DOHH2 (cell line): ENCODE results near the gene BRD2.
A peak's percentile ranks its signal among the peaks of the same experiment; 100 is the strongest.

Experiments
- H3F3A ChIP-seq: fragments of 200-600 bp; sonication (generic), shearing (Covaris generic); 2 replicates; pipeline ENCODE4 v1.6.0; 2016; ENCODE audit warnings: antibody characterized with exemption, mild to moderate bottlenecking; ENCODE audit not compliant: control insufficient read depth, insufficient read depth
- H3K27ac ChIP-seq: fragments of 200-600 bp; sonication (generic); 2 replicates; pipeline ENCODE4 v1.5.1; 2014; ENCODE audit warnings: low read depth, mild to moderate bottlenecking, low read length, moderate library complexity
- H3K27me3 ChIP-seq: fragments of 200-600 bp; sonication (generic); 2 replicates; pipeline ENCODE4 v1.6.1; 2014; ENCODE audit warnings: mild to moderate bottlenecking, low read length, mixed read lengths; ENCODE audit not compliant: control insufficient read depth
- H3K36me3 ChIP-seq: fragments of 200-600 bp; sonication (generic); 2 replicates; pipeline ENCODE4 v1.6.1; 2014; ENCODE audit warnings: mild to moderate bottlenecking, low read length, moderate library complexity, mixed read lengths; ENCODE audit not compliant: control insufficient read depth
- H3K4me1 ChIP-seq: fragments of 200-600 bp; sonication (generic); 2 replicates; pipeline ENCODE4 v1.6.1; 2014; ENCODE audit warnings: mild to moderate bottlenecking, low read length, mixed read lengths; ENCODE audit not compliant: control insufficient read depth
- H3K4me2 ChIP-seq: fragments of 200-600 bp; sonication (generic); 2 replicates; pipeline ENCODE4 v1.6.0; 2014; ENCODE audit warnings: mild to moderate bottlenecking, low read length, moderate library complexity
- H3K4me3 ChIP-seq: fragments of 200-600 bp; sonication (generic); 2 replicates; pipeline ENCODE4 v1.5.1; 2014; ENCODE audit warnings: mild to moderate bottlenecking, low read length, mixed read lengths
- H3K79me2 ChIP-seq: fragments of 200-600 bp; sonication (generic); 2 replicates; pipeline ENCODE4 v1.6.1; 2014; ENCODE audit warnings: mild to moderate bottlenecking, low read length, mixed read lengths; ENCODE audit not compliant: control insufficient read depth
- H3K9me2 ChIP-seq: fragments of 200-600 bp; sonication (generic); replicated peaks from 2 replicates; pipeline ENCODE4 v1.6.1; 2014; ENCODE audit warnings: mild to moderate bottlenecking, low read length, mixed read lengths; ENCODE audit not compliant: control insufficient read depth
- H3K9me3 ChIP-seq: fragments of 200-600 bp; sonication (generic); 2 replicates; pipeline ENCODE4 v1.6.1; 2014; ENCODE audit warnings: antibody characterized with exemption, low read length, mixed read lengths; ENCODE audit not compliant: control insufficient read depth, insufficient read depth
- H4K20me1 ChIP-seq: fragments of 200-600 bp; sonication (generic); 2 replicates; pipeline ENCODE4 v1.6.0; 2014; ENCODE audit warnings: low read depth, mild to moderate bottlenecking, antibody characterized with exemption, low read length, moderate library complexity; ENCODE audit not compliant: control insufficient read depth, insufficient read depth
- CTCF ChIP-seq: fragments of 200-600 bp; sonication (generic); IDR thresholded peaks from one replicate; pipeline ENCODE4 v1.5.1; 2014; ENCODE audit warnings: antibody characterized with exemption, mild to moderate bottlenecking, low read depth, low read length; ENCODE audit not compliant: poor library complexity, severe bottlenecking
- EZH2phosphoT487 ChIP-seq: fragments of 200-600 bp; sonication (generic); IDR thresholded peaks from 2 replicates; pipeline ENCODE4 v1.6.1; 2017; ENCODE audit warnings: borderline replicate concordance, mild to moderate bottlenecking, antibody characterized with exemption, low read length, moderate library complexity, mixed read lengths

The BRD2 gene

DNA sequence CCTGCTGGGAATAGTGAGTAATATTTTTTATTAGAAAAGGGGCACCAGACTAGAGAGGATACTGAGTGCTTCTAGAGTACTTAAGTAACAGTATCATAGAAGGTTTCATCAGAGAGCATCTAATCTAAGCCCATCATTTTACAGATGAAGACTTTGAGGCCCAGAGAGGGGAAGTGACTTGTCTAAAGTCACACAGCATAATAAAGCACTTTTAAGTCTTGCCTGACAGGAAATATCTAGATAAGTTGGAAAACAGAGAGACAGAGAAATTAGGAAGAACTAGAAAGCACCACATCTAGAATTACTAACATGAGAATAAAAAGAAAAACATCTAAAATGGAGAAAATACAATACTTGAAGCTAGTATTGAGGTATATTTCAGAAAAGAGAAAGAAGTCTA, 21.5 kb upstream of the BRD2 start:
- Histone ChIP-seq H3K36me3 (peaks cover 46% of the 10 kb centered on the region), H3K9me2 (no peaks in the 10 kb centered on the region), H3K27ac (peak overlapping the region; percentile 100), H4K20me1 (no peaks in the 10 kb centered on the region), H3K4me1 (peaks cover 93% of the 10 kb centered on the region), H3K27me3 (no peaks in the 10 kb centered on the region), H3K4me2 (peak overlapping the region; percentile 90), H3K4me3 (peak overlapping the region; percentile 90), H3K79me2 (peaks cover 54% of the 10 kb centered on the region), H3F3A (peaks cover 59% of the 10 kb centered on the region), H3K9me3 (peaks cover 8% of the 10 kb centered on the region; the same call in 1 of the 2 replicates)
- TF ChIP-seq CTCF = no peak
- no peak for TF ChIP-seq EZH2phosphoT487

DNA sequence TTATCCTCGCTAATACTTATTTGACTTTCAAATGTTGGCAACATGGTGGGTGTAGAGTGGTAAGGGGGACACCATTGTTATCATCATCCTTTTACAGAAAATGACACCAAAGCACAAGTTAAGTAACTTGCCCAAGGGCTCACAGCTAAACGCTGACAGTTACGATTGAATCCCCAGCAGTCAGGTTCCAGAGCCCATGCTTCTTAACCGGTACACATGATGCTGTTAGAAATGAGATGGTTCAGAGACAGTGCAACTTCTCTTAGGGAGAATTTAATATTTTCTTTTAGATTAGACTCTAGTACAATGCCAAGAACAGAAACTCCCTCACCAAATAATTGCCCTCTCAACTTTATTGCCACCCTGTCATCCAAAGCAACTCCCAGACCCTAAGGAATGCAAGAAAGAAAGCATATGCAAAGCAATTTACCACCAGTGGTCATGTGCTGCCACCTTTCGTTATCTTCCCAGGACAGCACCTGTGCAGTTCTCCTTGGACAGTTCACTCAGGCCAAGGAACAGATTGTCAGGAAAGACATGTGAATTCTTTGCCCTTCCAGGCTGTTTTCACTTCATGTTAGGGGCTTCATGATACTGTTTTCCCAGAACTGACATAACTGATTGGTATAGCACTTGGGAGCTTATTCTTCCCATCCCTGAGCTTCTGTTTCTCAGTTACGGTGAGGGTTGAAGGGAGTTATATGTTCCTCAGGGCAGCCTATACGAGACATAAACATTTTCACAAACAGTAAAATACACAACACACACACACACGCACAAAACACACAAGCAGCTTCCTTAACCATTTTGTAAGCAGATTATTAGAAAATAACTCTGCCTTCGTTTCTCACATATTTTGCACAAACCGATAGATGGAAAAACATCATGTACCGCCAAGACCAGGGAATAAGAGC, 20.6 kb upstream of the BRD2 start:
- Histone ChIP-seq H3K36me3 (peaks cover 43% of the 10 kb centered on the region), H3F3A (peaks cover 50% of the 10 kb centered on the region), H3K4me1 (peaks cover 91% of the 10 kb centered on the region), H3K9me3 (peaks cover 8% of the 10 kb centered on the region; the same call in 1 of the 2 replicates), H3K9me2 (no peaks in the 10 kb centered on the region), H4K20me1 (no peaks in the 10 kb centered on the region), H3K4me2 (peak overlapping the region; percentile 90), H3K27ac (peak overlapping the region; percentile 100), H3K79me2 (peaks cover 59% of the 10 kb centered on the region), H3K27me3 (no peaks in the 10 kb centered on the region), H3K4me3 (peak overlapping the region; percentile 90)
- TF ChIP-seq EZH2phosphoT487 (no peak), CTCF (peak; percentile 92)

GRCh38 chr6:32949113-32949512, 19.3 kb upstream of the BRD2 start:
- peaks cover 45% of the 10 kb centered on the region for H3F3A ChIP-seq
- no peaks in the 10 kb centered on the region for H3K9me2 ChIP-seq
- H3K27ac ChIP-seq = peak overlapping the region; percentile 27; the same call in 1 of the 2 replicates

GRCh38 chr6:32950010-32950409, 18.4 kb upstream of the BRD2 start:
- Histone ChIP-seq H3K9me2 (no peaks in the 10 kb centered on the region), H3F3A (peaks cover 41% of the 10 kb centered on the region), H3K4me1 (peaks cover 93% of the 10 kb centered on the region), H3K4me3 (peak overlapping the region; percentile 86), H3K27me3 (no peaks in the 10 kb centered on the region), H3K4me2 (peak overlapping the region; percentile 90), H3K27ac (peak overlapping the region; percentile 27), H3K36me3 (peaks cover 39% of the 10 kb centered on the region), H4K20me1 (no peaks in the 10 kb centered on the region), H3K79me2 (peaks cover 54% of the 10 kb centered on the region), H3K9me3 (peaks cover 8% of the 10 kb centered on the region; the same call in 1 of the 2 replicates)
- TF ChIP-seq EZH2phosphoT487 = no peak
- TF ChIP-seq CTCF = no peak

More at GRCh38 chr6:32949113-32949512, 19.3 kb upstream of the BRD2 start:
- peak overlapping the region; percentile 8 for H3K4me3 ChIP-seq
- no peaks in the 10 kb centered on the region for H3K27me3 ChIP-seq
- peaks cover 8% of the 10 kb centered on the region; the same call in 1 of the 2 replicates for H3K9me3 ChIP-seq
- TF ChIP-seq EZH2phosphoT487 = no peak
- peaks cover 91% of the 10 kb centered on the region for H3K4me1 ChIP-seq
- no peaks in the 10 kb centered on the region for H4K20me1 ChIP-seq
- peaks cover 54% of the 10 kb centered on the region for H3K79me2 ChIP-seq
- peaks cover 43% of the 10 kb centered on the region for H3K36me3 ChIP-seq
- peak overlapping the region; percentile 90 for H3K4me2 ChIP-seq
